ENCODE data around the gene PNPLA7.
A peak's percentile ranks its signal among the peaks of the same experiment; 100 is the strongest.
"Not testable (repeated sequence)": the region's sequence is repeated elsewhere in the genome, so short reads cannot be mapped to it uniquely, and the experiment has no call there.

The PNPLA7 gene

DNA sequence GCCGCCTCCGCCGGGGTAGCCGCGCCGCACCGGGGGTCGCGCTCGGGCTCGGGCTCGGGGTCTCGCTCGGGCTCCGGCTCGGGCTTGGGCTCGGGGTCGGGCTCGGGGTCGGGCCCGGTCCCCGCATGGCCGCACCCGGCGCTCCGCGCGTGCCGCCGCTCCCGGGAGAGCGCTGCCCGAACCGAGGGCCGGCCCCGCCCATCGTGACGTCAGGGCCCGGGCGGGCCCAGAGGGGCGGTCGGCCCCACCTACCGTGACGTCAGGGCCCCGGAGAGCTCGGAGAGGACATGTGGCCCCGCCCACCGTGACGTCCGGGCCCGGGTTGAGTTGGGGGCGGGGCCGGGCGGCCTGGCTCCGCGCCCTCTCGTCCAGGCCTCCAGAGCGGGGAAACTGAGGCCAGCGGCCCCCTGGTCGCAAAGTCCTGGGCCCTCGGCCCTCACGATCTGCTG lies 91.0 kb downstream of the PNPLA7 start, which contains the start of gene NSMF:
TSS of gene NSMF (minus strand) at position 183 of the 449 bp plus-strand sequence. CDS start 232 bp downstream, outside the sequence.
- DNase-seq: peak; percentile 87

DNA sequence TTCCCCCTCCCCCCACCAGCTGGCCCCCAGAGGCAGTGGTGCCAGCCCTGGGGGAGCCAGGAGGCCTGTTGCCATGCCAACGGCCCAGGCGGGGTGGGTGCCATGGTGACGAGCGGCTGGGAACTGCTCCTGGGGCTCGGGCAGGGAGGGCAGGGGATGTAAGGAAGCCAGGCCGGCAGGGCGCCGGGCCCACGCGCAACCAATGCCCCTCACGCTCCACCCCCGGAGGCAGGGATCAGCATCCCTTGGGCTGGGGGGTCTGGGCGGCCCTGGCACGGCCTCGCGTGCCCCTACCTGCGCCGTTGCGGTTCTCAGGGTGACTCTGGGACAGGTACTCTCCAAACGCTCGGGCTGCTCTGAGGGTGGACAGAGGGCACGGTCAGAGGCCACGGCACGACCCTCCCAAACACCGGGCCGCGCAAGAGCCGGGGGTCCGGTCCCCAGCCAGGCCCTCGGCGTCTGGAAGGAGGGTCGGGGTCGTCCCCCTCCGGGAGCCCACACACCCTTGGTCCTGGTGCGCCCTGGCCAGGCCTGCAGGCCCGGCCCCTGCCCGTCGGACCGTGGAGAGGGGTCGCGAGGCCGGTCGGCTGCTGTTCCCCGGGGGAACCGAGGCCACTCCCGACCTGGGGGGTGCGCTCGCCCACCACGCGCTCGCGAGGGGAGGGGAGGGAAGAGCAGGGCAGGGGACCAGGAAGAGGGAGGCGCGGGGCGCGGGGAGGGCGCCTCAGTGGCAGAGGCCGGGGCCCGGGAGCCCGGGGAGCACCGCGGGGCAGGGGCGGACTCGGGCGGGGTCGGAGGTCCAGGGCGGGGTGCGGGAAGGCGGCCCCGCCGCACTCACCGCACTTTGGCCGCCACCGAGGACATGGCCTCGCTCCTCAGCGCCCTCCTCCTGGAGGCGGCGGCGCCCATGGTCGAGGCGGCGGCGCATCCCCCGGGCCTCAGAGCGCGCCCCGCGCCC lies 91.7 kb downstream of the PNPLA7 start:
- no peak for DNase-seq

- DNase-seq: no peak
Measured at GRCh38 chr9:137457406-137458193, 92.6 kb downstream of the PNPLA7 start.

GRCh38 chr9:137456864-137457405 lies 93.3 kb downstream of the PNPLA7 start:
- DNase-seq: no peak

DNA sequence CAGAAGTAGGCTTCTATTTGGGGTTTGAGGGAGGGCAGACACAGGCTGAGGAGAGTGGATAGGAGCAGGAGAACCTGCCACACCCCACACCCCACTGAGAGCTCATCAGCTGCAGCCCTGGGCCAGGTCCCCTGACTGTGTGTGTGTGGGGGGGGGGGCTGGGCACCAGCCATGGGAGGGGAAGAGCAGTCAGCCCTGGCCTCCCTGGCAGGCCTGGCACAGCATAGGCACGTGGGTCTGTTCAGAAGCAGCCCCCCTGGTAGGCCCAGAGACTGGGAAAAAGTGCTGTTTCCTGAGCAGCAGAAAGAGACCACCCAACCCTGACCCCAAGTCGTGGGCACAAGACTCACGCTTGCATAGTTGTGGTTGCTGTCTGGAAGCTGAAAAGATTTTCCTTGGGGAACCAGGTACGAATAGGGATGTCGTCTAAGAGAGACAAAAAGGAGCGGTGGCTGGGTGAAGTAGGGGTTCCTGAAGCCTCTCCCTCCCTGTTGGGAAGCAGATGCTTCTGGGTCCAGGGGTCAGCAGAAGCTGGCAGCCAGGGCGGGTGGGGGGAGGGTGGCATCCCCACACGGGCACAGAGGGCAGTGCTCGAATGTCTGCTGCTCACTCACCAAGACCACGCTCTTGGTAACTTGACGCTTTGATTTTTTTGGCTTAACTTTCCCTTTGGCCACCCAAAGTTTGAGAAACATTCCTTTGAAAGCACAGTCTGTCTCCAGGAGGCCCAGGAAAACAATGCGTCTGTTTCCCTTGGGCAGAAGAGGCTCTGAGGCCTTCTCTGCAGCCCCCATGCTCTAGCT lies 93.9 kb downstream of the PNPLA7 start:
- no peak for DNase-seq

- DNase-seq: no peak
Measured at GRCh38 chr9:137455359-137455991, 94.7 kb downstream of the PNPLA7 start.

DNA sequence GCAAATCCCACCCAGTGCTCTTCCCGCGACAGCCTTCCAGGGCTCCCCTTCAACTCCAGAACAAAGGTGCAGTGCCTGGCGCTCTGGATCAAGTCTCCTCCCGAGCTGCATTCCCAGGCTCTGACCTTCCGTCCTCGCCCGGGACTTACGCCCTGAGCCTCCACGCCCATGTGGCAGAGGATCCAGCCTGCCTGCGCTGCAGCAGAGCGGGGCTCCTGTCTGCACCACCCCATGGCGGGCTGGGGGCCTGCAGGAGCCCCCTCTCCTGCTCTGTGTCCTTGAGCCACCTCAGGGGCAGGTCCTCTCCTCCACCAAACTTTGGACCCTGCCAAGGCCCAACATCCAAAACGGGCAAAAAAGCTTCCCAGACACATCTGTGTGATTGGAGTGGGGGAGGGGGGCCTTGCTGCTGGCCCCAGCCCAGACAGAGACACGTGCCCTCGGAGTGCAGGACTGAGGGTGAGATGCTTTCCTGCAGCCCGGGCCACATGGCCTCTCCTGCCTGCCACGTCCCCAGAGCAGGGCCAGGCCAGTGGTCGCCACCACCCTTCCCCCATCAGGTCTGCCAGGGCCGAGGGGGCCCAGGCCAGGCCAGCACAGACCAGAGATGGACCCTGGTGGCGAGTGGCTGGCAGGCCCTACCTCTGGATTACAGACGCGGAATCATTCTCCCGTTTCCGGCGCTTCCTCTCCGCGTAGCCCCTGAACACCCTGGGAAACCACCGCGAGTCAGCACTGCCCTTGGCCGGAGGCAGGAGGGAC lies 95.4 kb downstream of the PNPLA7 start:
- no peak for DNase-seq

GRCh38 chr9:137454145-137454596 lies 96.0 kb downstream of the PNPLA7 start:
- no peak for DNase-seq

DNA sequence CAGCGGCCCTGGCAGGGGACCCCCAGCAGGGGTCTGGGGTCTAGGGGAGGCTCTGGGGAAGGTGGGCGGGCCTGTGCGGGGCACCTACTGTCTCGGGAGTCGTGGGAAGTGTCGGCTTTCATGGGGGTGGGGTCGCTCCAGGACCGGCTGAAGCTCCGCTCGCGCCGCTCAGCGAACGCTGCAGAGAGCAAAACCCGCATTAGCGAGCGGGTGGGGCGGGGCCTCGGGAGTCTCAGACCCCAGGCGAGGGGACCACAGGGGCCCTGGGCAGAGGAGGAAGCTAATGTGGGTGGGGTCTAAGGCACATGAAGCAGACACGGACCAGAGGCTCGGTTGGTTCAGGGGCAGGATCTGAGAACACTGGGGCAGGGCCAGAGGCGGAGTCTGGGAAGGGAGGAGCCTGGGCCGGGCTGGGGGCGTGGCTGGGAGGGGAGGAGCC lies 96.5 kb downstream of the PNPLA7 start:
- DNase-seq: peak; percentile 25

GRCh38 chr9:137452761-137453642 lies 97.2 kb downstream of the PNPLA7 start:
- DNase-seq: no peak

DNA sequence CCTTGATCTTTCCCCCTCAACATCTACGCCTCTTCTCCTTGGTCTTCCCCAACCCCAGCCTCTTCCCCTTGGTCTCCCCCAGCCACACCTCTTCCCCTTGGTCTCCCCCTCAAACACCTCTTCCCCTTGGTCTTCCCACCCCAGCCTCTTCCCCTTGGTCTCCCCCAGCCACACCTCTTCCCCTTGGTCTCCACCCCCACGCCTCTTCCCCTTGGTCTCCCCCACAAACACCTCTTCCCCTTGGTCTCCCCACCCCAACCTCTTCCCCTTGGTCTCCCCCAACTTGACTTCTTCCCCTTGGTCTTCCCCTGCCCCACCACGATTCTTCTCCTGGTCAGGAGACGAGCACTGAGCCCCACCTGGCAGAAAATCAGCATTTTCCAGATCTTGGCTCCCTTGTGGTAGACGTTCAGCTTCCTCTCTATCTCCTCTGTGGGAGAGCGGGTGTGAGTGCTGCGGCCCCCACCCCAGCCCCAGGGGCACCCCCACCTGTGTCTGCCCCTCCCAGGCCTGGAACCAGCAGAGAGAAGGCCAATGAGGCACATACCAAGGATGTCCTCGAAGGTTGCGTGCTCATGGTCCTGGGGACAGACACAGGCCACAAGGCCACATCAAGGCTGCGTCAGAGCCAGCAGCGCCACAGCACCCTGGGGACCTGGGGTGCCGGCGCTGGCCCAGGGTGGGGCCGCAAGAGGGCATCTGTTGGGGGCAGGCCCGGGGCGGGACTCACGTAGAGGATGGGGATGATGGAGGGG lies 98.0 kb downstream of the PNPLA7 start:
- no peak for DNase-seq

DNA sequence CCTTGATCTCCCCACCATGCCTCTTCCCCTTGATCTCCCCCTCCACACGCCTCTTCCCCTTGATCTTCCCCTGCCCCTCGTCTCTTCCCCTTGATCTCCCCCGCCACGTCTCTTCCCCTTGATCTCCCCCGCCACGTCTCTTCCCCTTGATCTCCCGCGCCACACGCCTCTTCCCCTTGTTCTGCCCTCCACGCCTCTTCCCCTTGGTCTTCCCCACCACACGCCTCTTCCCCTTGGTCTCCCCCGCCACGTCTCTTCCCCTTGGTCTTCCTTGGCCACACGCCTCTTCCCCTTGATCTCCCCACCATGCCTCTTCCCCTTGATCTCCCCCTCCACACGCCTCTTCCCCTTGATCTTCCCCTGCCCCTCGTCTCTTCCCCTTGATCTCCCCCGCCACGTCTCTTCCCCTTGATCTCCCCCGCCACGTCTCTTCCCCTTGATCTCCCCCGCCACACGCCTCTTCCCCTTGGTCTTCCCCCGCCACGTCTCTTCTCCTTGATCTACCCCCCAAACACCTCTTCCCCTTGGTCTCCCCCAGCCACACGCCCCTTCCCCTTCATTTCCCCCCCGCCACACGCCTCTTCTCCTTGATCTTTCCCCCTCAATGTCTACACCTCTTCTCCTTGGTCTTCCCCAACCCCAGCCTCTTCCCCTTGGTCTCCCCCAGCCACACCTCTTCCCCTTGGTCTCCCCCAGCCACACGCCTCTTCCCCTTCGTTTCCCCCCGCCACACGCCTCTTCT lies 98.8 kb downstream of the PNPLA7 start:
- not testable (repeated sequence) for DNase-seq

GRCh38 chr9:137450539-137451222 lies 99.5 kb downstream of the PNPLA7 start:
- DNase-seq: peak; percentile 47

GRCh38 chr9:137449931-137450538 lies 100.2 kb downstream of the PNPLA7 start:
- DNase-seq: peak; percentile 26

GRCh38 chr9:137449081-137449844 lies 100.9 kb downstream of the PNPLA7 start:
- no peak for DNase-seq

GRCh38 chr9:137448602-137448962 lies 101.6 kb downstream of the PNPLA7 start:
- DNase-seq: no peak

Measured in CD4-positive, alpha-beta T cell treated with Interleukin-4 for 4 hours (primary cell).